IMR-90 (cell line): ENCODE results near the gene TBXAS1. TPM values are rescaled to one million over a fixed set of nuclear protein-coding genes. Genes with fewer than 3 reads are reported as not detected.

Experiments used
- ATAC-seq: fragments of 200-7000 bp; cut with Tn5 transposase; 2 replicates; pipeline ENCODE4 v1.9.1; 2020; ENCODE audit warnings: low read depth, mild to moderate bottlenecking, moderate library complexity
- BruUV-seq: library from RNA; stranded (reverse); fragments of 400-500 nt; replicated peaks from 2 replicates; lab custom pipeline; 2021; lab: Mats Ljungman, UMichigan
- CTCF ChIA-PET: fragments of 300-600 bp; formaldehyde crosslinking; extraction: SDS; loops from one replicate; lab custom pipeline; 2021; ENCODE audit warnings: antibody characterized with exemption; lab: Yijun Ruan, JAX
- POLR2A ChIA-PET: fragments of 300-600 bp; sonication (Branson Sonifier 250); formaldehyde crosslinking; loops from one replicate; lab custom pipeline; 2022; ENCODE audit warnings: antibody characterized with exemption; ENCODE audit not compliant: unreplicated experiment; lab: Charles Lee
- DNase-seq: peaks from one replicate; pipeline ENCODE4 v3.0.0; 2013
- H2AFZ ChIP-seq: replicated peaks from 2 replicates; pipeline ENCODE3; 2013; ENCODE audit warnings: low read length, mild to moderate bottlenecking; ENCODE audit not compliant: poor library complexity
- H2AK5ac ChIP-seq: 2 replicates; pipeline ENCODE4 v1.6.1; 2013; ENCODE audit warnings: low read depth, low read length, inconsistent platforms
- H2AK9ac ChIP-seq: replicated peaks from 2 replicates; pipeline ENCODE3; 2013; ENCODE audit warnings: mild to moderate bottlenecking, low read depth, low read length, moderate library complexity; ENCODE audit not compliant: poor library complexity
- H2BK120ac ChIP-seq: 2 replicates; pipeline ENCODE4 v1.6.1; 2013; ENCODE audit warnings: low read depth, low read length, inconsistent platforms
- H2BK15ac ChIP-seq: 3 replicates; pipeline ENCODE4 v1.6.1; 2013; ENCODE audit warnings: low read depth, low read length, inconsistent platforms
- H2BK20ac ChIP-seq: 2 replicates; pipeline ENCODE4 v1.6.1; 2013; ENCODE audit warnings: low read depth, mild to moderate bottlenecking, inconsistent platforms, low read length, moderate library complexity
- H2BK5ac ChIP-seq: 2 replicates; pipeline ENCODE4 v1.6.1; 2013; ENCODE audit warnings: mild to moderate bottlenecking, low read depth, low read length, inconsistent platforms; ENCODE audit not compliant: poor library complexity, severe bottlenecking
- H3K14ac ChIP-seq: replicated peaks from 2 replicates; pipeline ENCODE4 v1.6.1; 2013; ENCODE audit warnings: low read depth, low read length, inconsistent platforms
- H3K18ac ChIP-seq: 2 replicates; pipeline ENCODE4 v1.6.1; 2013; ENCODE audit warnings: low read depth, low read length, control low read depth
- H3K23ac ChIP-seq: 2 replicates; pipeline ENCODE4 v1.6.1; 2013; ENCODE audit warnings: low read depth, low read length, inconsistent platforms
- H3K27ac ChIP-seq: 2 replicates; pipeline ENCODE4 v1.5.1; 2013; ENCODE audit warnings: mild to moderate bottlenecking, control low read depth, low read length; ENCODE audit not compliant: insufficient read depth
- H3K27me3 ChIP-seq: 2 replicates; pipeline ENCODE4 v1.6.1; 2013; ENCODE audit warnings: low read length; ENCODE audit not compliant: control insufficient read depth, insufficient read depth
- H3K36me3 ChIP-seq: 2 replicates; pipeline ENCODE4 v1.6.1; 2013; ENCODE audit warnings: low read length, mixed read lengths; ENCODE audit not compliant: control insufficient read depth, insufficient read depth
- H3K4ac ChIP-seq: 2 replicates; pipeline ENCODE4 v1.6.1; 2013; ENCODE audit warnings: low read depth, low read length, inconsistent platforms
- H3K4me1 ChIP-seq: 2 replicates; pipeline ENCODE4 v1.6.1; 2013; ENCODE audit warnings: low read length, mixed read lengths; ENCODE audit not compliant: control insufficient read depth, insufficient read depth
- H3K4me2 ChIP-seq: 2 replicates; pipeline ENCODE4 v1.6.1; 2013; ENCODE audit warnings: low read depth, mild to moderate bottlenecking, control low read depth, low read length, moderate library complexity
- H3K4me3 ChIP-seq: 2 replicates; pipeline ENCODE4 v1.5.1; 2013; ENCODE audit warnings: low read depth, mild to moderate bottlenecking, control low read depth, low read length, moderate library complexity; ENCODE audit not compliant: insufficient read depth
- H3K56ac ChIP-seq: 2 replicates; pipeline ENCODE4 v1.6.1; 2013; ENCODE audit warnings: low read length, inconsistent platforms; ENCODE audit not compliant: insufficient read depth; ENCODE audit errors: extremely low read depth
- H3K79me1 ChIP-seq, 2 experiments: 2 replicates each; pipeline ENCODE4 v1.6.1; 2013; ENCODE audit warnings: low read length in 2 of 2, inconsistent platforms in 1 of 2, low read depth in 1 of 2
- H3K9ac ChIP-seq: 2 replicates; pipeline ENCODE4 v1.6.1; 2013; ENCODE audit warnings: low read depth, low read length, control low read depth
- H3K9me1 ChIP-seq: 2 replicates; pipeline ENCODE4 v1.6.1; 2013; ENCODE audit warnings: low read length, inconsistent platforms; ENCODE audit not compliant: insufficient read depth
- H3K9me3 ChIP-seq: 2 replicates; pipeline ENCODE4 v1.6.1; 2013; ENCODE audit warnings: low read length; ENCODE audit not compliant: control insufficient read depth, insufficient read depth
- H4K20me1 ChIP-seq: 2 replicates; pipeline ENCODE4 v1.6.1; 2013; ENCODE audit warnings: low read length, inconsistent platforms; ENCODE audit not compliant: insufficient read depth
- H4K5ac ChIP-seq: 2 replicates; pipeline ENCODE4 v1.6.1; 2013; ENCODE audit warnings: mild to moderate bottlenecking, low read depth, low read length, control low read depth
- H4K8ac ChIP-seq, 2 experiments: 2 replicates each; pipeline ENCODE4 v1.6.1; 2013; ENCODE audit warnings: low read depth in 2 of 2, low read length in 2 of 2, control low read depth in 1 of 2, inconsistent platforms in 1 of 2
- H4K91ac ChIP-seq: 2 replicates; pipeline ENCODE4 v1.6.1; 2013; ENCODE audit warnings: low read depth, low read length, inconsistent platforms; ENCODE audit not compliant: insufficient read depth
- BHLHE40 ChIP-seq: fragments of 150-350 bp; IDR thresholded peaks from 2 replicates; pipeline ENCODE4 v1.6.1; 2016; ENCODE audit warnings: mild to moderate bottlenecking, low read depth, low read length
- CEBPB ChIP-seq: IDR thresholded peaks from 2 replicates; pipeline ENCODE4 v1.6.1; 2012; ENCODE audit warnings: low read depth, low read length, improper control_type of control experiment
- CHD1 ChIP-seq: IDR thresholded peaks from 2 replicates; pipeline ENCODE4 v1.6.1; 2012; ENCODE audit warnings: low read depth, low read length, improper control_type of control experiment
- CTCF ChIP-seq: conservative IDR thresholded peaks from 2 replicates; pipeline ENCODE4 v1.5.1; 2012; ENCODE audit warnings: mild to moderate bottlenecking, low read depth, low read length, improper control_type of control experiment
- ELK1 ChIP-seq: fragments of 150-350 bp; IDR thresholded peaks from 2 replicates; pipeline ENCODE4 v1.6.1; 2016; ENCODE audit warnings: low read depth, mild to moderate bottlenecking, low read length, moderate library complexity, borderline replicate concordance
- MAFK ChIP-seq: IDR thresholded peaks from 2 replicates; pipeline ENCODE4 v1.6.1; 2012; ENCODE audit warnings: low read depth, low read length, improper control_type of control experiment
- MAZ ChIP-seq: IDR thresholded peaks from 2 replicates; pipeline ENCODE4 v1.6.1; 2012; ENCODE audit warnings: low read depth, mild to moderate bottlenecking, low read length, improper control_type of control experiment, moderate library complexity, borderline replicate concordance
- NFE2L2 ChIP-seq: fragments of 150-350 bp; IDR thresholded peaks from 2 replicates; pipeline ENCODE4 v1.6.1; 2016; ENCODE audit warnings: low read depth, mild to moderate bottlenecking, low read length
- POLR2A ChIP-seq: IDR thresholded peaks from 2 replicates; pipeline ENCODE4 v1.6.1; 2012; ENCODE audit warnings: mild to moderate bottlenecking, low read depth, low read length
- RAD21 ChIP-seq: IDR thresholded peaks from 2 replicates; pipeline ENCODE4 v1.6.1; 2012; ENCODE audit warnings: low read length, improper control_type of control experiment
- RCOR1 ChIP-seq: IDR thresholded peaks from 2 replicates; pipeline ENCODE4 v1.6.1; 2012; ENCODE audit warnings: mild to moderate bottlenecking, low read length, improper control_type of control experiment; ENCODE audit not compliant: insufficient replicate concordance
- SMC3 ChIP-seq: fragments of 150-350 bp; IDR thresholded peaks from 2 replicates; pipeline ENCODE4 v1.6.1; 2016; ENCODE audit warnings: low read depth, mild to moderate bottlenecking, antibody characterized with exemption, low read length, moderate library complexity
- USF2 ChIP-seq: fragments of 150-350 bp; IDR thresholded peaks from 2 replicates; pipeline ENCODE4 v1.6.1; 2017; ENCODE audit warnings: mild to moderate bottlenecking, antibody characterized with exemption, low read length, low read depth
- WGBS, 2 experiments: methylation state at CpG; one replicate each; pipeline versions ENCODE4 v1.1.5 to v1.1.7; 2013; ENCODE audit warnings: missing lambda C conversion rate in 2 of 2; ENCODE audit not compliant: insufficient read length in 1 of 2; ENCODE audit errors: extremely low coverage in 2 of 2; 5-methylcytosine and 5-hydroxymethylcytosine counted together
- dilution Hi-C: fragments of 300-500 bp; cut with HindIII; formaldehyde crosslinking; loops from one replicate; pipeline ENCODE4 v1.14.3; 2018; ENCODE audit warnings: low sequenced_read_pairs; ENCODE audit not compliant: unreplicated experiment
- in situ Hi-C: fragments of 300-500 bp; cut with MboI; formaldehyde crosslinking; loops from 3 replicates; pipeline ENCODE4 v1.14.3; 2019; ENCODE audit warnings: low sequenced_read_pairs, inconsistent platforms, mixed read lengths
- intact Hi-C: fragments of 100-400 bp; cut with micrococcal nuclease; formaldehyde crosslinking; loops from 2 replicates; pipeline ENCODE4 v1.10.0; 2022
- polyA plus RNA-seq, 3 experiments: library from polyadenylated mRNA; depleted of rRNA; stranded (reverse); fragments of >200 nt; gene quantifications; 2 replicates each; pipeline ENCODE4 v1.2.3, GENCODE V29; 2012; ENCODE audit warnings: low replicate concordance in 1 of 3
- total RNA-seq: library from RNA; depleted of rRNA; stranded (reverse); fragments of >200 nt; gene quantifications from 2 replicates; pipeline ENCODE4 v1.2.3, GENCODE V29; 2012

Gene TBXAS1
- total and polyA plus RNA-seq, 2 of the 4 experiments (the other 2 are of a cell fraction) = 5.9 to 10.8 TPM

- Histone ChIP-seq H4K91ac (no peak overlapping the region), H2BK120ac (no peak overlapping the region), H3K23ac (no peak overlapping the region), H4K8ac (no peak overlapping the region), H3K14ac (no peak overlapping the region), H3K27ac (no peak overlapping the region), H3K4me1 (peaks cover 15% of the 10 kb centered on the region), H4K5ac (no peak overlapping the region), H3K79me1 (peaks cover 0 to 3% of the 10 kb centered on the region in 2 experiments; a peak in 1 of 4 replicates), H3K4me2 (no peak overlapping the region), H3K4ac (no peak overlapping the region), H3K27me3 (no peaks in the 10 kb centered on the region), H4K20me1 (peaks cover 4% of the 10 kb centered on the region; the same call in 1 of the 2 replicates), H3K9ac (no peak overlapping the region), H2AFZ (no peak overlapping the region), H2BK5ac (no peak overlapping the region), H2AK9ac (no peak overlapping the region), H2BK20ac (no peak overlapping the region), H3K9me3 (no peaks in the 10 kb centered on the region), H3K4me3 (no peak overlapping the region), H3K56ac (no peak overlapping the region), H2BK15ac (no peak overlapping the region), H3K36me3 (no peaks in the 10 kb centered on the region), H3K18ac (no peak overlapping the region), H2AK5ac (no peak overlapping the region), H3K9me1 (peaks cover 11% of the 10 kb centered on the region)
- BruUV-seq = no TSS peak
- dilution Hi-C loops = no loop called here
- no peak for DNase-seq
- intact Hi-C loops = loop anchor here (5.0 kb wide), 1 partner anchor 172 kb away; the partner anchor contains the start of gene TBXAS1
- ATAC-seq = no peak
- WGBS, 2 experiments = 94% methylated on average over 2 of the region's 6 CpGs; no CpG with 5 or more reads in 1 of the 2 experiments
- in situ Hi-C loops = no loop called here
- TF ChIP-seq CEBPB = no peak
- TF ChIP-seq NFE2L2 = no peak
- TF ChIP-seq ELK1 = no peak
- no peak for TF ChIP-seq SMC3
- no peak for TF ChIP-seq CHD1
- TF ChIP-seq RAD21 = no peak
- TF ChIP-seq MAFK = no peak
- TF ChIP-seq POLR2A = no peak
- TF ChIP-seq CTCF = no peak
- no peak for TF ChIP-seq USF2
- no peak for TF ChIP-seq MAZ
- TF ChIP-seq RCOR1 = no peak
- no peak for TF ChIP-seq BHLHE40
- POLR2A ChIA-PET = no interaction called here
- CTCF ChIA-PET = no interaction called here
Observed at GRCh38 chr7:139999516-139999915, 170.5 kb downstream of the TBXAS1 start.
